CD8-positive, alpha-beta memory T cell (primary cell): ENCODE measurements around the gene TXNDC16. TPM values are rescaled to one million over a fixed set of nuclear protein-coding genes. Genes with fewer than 3 reads are reported as not detected.
"Not testable (repeated sequence)": the region's sequence is repeated elsewhere in the genome, so short reads cannot be mapped to it uniquely, and the experiment has no call there.

Experiments used
- CTCF ChIA-PET: fragments of 350-600 bp; sonication (Branson Sonifier 250); formaldehyde crosslinking; loops from one replicate; lab custom pipeline; 2021; ENCODE audit warnings: antibody characterized with exemption; lab: Charles Lee
- POLR2A ChIA-PET: fragments of 350-600 bp; sonication (Branson Sonifier 250); formaldehyde crosslinking; loops from one replicate; lab custom pipeline; 2021; ENCODE audit warnings: antibody characterized with exemption; lab: Charles Lee
- DNase-seq, 5 donors: peaks; one replicate each; pipeline versions ENCODE4 v3.0.0 to v3.0.0-alpha.2; 2020 to 2022; ENCODE audit warnings: mixed read lengths in 1 of 5
- H3K27ac ChIP-seq: one replicate; pipeline ENCODE4 v1.7.0; 2013; ENCODE audit warnings: low read depth, mild to moderate bottlenecking, low read length, moderate library complexity
- H3K27me3 ChIP-seq: 2 replicates; pipeline ENCODE4 v1.7.0; 2013; ENCODE audit warnings: low read length, mild to moderate bottlenecking; ENCODE audit not compliant: insufficient read depth, poor library complexity, severe bottlenecking
- H3K36me3 ChIP-seq: 2 replicates; pipeline ENCODE4 v1.7.0; 2013; ENCODE audit warnings: mild to moderate bottlenecking, low read length, moderate library complexity; ENCODE audit not compliant: insufficient read depth
- H3K4me1 ChIP-seq: 2 replicates; pipeline ENCODE4 v1.7.0; 2013; ENCODE audit warnings: mild to moderate bottlenecking, low read length, moderate library complexity; ENCODE audit not compliant: insufficient read depth
- H3K4me3 ChIP-seq: 2 replicates; pipeline ENCODE4 v1.7.0; 2013; ENCODE audit warnings: mild to moderate bottlenecking, low read length
- H3K9me3 ChIP-seq: 2 replicates; pipeline ENCODE4 v1.7.0; 2013; ENCODE audit warnings: mild to moderate bottlenecking, low read length
- H3K27ac Mint-ChIP-seq, 8 donors: one replicate each; pipeline ENCODE4 v1.8.0; 2020 to 2021; ENCODE audit warnings: mixed read lengths in 8 of 8, mild to moderate bottlenecking in 6 of 8, inconsistent platforms in 3 of 8, moderate library complexity in 3 of 8
- H3K27me3 Mint-ChIP-seq, 2 donors: one replicate each; pipeline ENCODE4 v1.8.0; 2020 to 2021; ENCODE audit warnings: mixed read lengths in 2 of 2, mild to moderate bottlenecking in 1 of 2, moderate library complexity in 1 of 2
- H3K36me3 Mint-ChIP-seq, 3 donors: one replicate each; pipeline ENCODE4 v1.8.0; 2020 to 2021; ENCODE audit warnings: mixed read lengths in 3 of 3, inconsistent platforms in 1 of 3, mild to moderate bottlenecking in 1 of 3
- H3K4me1 Mint-ChIP-seq, 3 donors: one replicate each; pipeline ENCODE4 v1.8.0; 2020 to 2021; ENCODE audit warnings: mixed read lengths in 3 of 3, inconsistent platforms in 1 of 3, mild to moderate bottlenecking in 1 of 3
- H3K4me3 Mint-ChIP-seq, 7 donors: one replicate each; pipeline ENCODE4 v1.8.0; 2020 to 2021; ENCODE audit warnings: mixed read lengths in 7 of 7, mild to moderate bottlenecking in 6 of 7, moderate library complexity in 4 of 7, inconsistent platforms in 2 of 7
- H3K9me3 Mint-ChIP-seq, 5 donors: one replicate each; pipeline ENCODE4 v1.8.0; 2020 to 2022; ENCODE audit warnings: mixed read lengths in 5 of 5, mild to moderate bottlenecking in 3 of 5, moderate library complexity in 2 of 5, inconsistent platforms in 1 of 5
- polyA plus RNA-seq: library from polyadenylated mRNA; unstranded; fragments of 300-500 nt; fragmentation: Illumina TruSeq; gene quantifications from one replicate; pipeline ENCODE4 v1.2.3, GENCODE V29; 2021
- total RNA-seq, 2 experiments: library from RNA; stranded (reverse); gene quantifications; one replicate each; pipeline ENCODE4 v1.2.3, GENCODE V29; 2021

The TXNDC16 gene
- total and polyA plus RNA-seq, 3 experiments from 2014 or later: 1.8 to 4.6 (median 3.8) TPM

DNA sequence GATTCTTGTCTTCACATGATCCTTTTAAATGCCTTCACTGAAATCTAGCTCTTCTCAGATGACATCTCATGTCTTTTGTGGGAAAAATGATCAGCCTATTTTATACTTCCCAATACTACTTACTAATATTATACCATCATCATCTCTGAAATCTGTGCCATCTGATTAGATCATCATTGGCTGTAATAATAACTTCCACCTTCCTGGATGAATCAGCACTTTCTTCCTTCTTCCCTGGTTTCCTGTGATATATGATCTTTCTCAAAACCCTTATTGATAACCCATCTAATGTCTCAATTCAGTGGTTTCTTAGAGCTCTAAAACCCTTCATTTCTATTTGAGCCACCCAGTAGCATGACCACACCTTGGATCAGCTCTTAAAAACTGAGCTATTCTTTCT, 31.2 kb upstream of the TXNDC16 start:
- Mint-ChIP-seq H3K4me3 (no peak overlapping the region), H3K27me3 (peaks cover 2 to 10% of the 10 kb centered on the region in 2 donors), H3K27ac (no peak overlapping the region), H3K4me1 (no peaks in the 10 kb centered on the region), H3K9me3 (no peaks in the 10 kb centered on the region), H3K36me3 (no peaks in the 10 kb centered on the region)
- ChIA-PET POLR2A (no interaction called here), CTCF (no interaction called here)
- no peak overlapping the region for H3K4me3 ChIP-seq
- H3K27me3 ChIP-seq: peaks cover 3% of the 10 kb centered on the region
- no peak overlapping the region for H3K27ac ChIP-seq
- H3K4me1 ChIP-seq: no peaks in the 10 kb centered on the region
- DNase-seq: no peak
- no peaks in the 10 kb centered on the region for H3K36me3 ChIP-seq
- H3K9me3 ChIP-seq: no peaks in the 10 kb centered on the region

DNA sequence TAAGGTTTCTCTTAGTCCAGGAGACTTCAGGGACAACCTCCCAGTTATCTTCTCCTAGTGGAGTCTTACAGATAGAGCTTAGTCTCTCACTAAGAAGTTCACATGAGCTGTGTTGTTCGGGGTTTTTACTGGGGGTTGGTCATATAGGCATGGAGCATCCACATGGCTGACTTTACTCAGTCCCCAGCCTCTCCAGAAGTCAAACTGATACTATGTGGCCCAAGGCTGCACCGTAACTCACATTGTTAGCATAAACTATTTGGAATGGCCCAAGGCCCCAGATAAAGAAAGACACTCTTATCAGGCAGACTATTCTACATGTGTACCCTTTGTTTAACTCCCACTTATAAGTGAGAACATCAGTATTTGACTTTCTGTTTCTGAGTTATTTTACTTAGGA, 23.6 kb upstream of the TXNDC16 start:
- H3K36me3 ChIP-seq: no peaks in the 10 kb centered on the region
- Mint-ChIP-seq H3K27ac (no peak overlapping the region), H3K4me1 (no peaks in the 10 kb centered on the region), H3K27me3 (peaks cover 14 to 23% of the 10 kb centered on the region in 2 donors), H3K9me3 (peaks cover 27 to 35% (median 34%) of the 10 kb centered on the region in 5 donors), H3K36me3 (peaks cover 2 to 38% (median 2%) of the 10 kb centered on the region in 3 donors), H3K4me3 (no peak overlapping the region)
- H3K27me3 ChIP-seq: no peaks in the 10 kb centered on the region
- ChIA-PET POLR2A (no interaction called here), CTCF (no interaction called here)
- H3K9me3 ChIP-seq: no peaks in the 10 kb centered on the region
- no peak overlapping the region for H3K27ac ChIP-seq
- H3K4me3 ChIP-seq: no peak overlapping the region
- no peaks in the 10 kb centered on the region for H3K4me1 ChIP-seq
- DNase-seq: no peak

DNA sequence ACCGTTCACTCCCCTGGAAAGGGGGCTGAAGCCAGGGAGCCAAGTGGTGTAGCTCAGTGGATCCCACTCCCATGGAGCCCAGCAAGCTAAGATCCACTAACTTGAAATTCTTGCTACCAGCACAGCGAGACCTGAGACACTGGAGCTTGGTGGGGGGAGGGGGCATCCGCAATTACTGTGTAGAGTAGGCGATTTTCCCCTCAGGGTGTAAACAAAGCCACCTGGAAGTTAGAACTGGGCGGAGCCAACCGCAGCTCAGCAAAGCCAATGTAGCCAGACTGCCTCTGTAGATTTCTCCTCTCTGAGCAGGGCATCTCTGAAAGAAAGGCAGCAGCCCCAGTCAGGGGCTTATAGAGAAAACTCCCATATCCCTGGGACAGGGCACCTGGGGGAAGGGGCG, 16.1 kb upstream of the TXNDC16 start:
- CTCF ChIA-PET, H3K27ac Mint-ChIP-seq, H3K27ac ChIP-seq, H3K36me3 ChIP-seq, H3K9me3 ChIP-seq, H3K4me3 Mint-ChIP-seq, H3K4me3 ChIP-seq, H3K4me1 Mint-ChIP-seq, H3K27me3 ChIP-seq, DNase-seq, POLR2A ChIA-PET, H3K4me1 ChIP-seq: not testable (repeated sequence)
- peaks cover 32 to 40% (median 37%) of the 10 kb centered on the region in 5 donors for H3K9me3 Mint-ChIP-seq
- H3K27me3 Mint-ChIP-seq: peaks cover 26 to 59% of the 10 kb centered on the region in 2 donors
- peaks cover 2 to 37% (median 5%) of the 10 kb centered on the region in 3 donors for H3K36me3 Mint-ChIP-seq

DNA sequence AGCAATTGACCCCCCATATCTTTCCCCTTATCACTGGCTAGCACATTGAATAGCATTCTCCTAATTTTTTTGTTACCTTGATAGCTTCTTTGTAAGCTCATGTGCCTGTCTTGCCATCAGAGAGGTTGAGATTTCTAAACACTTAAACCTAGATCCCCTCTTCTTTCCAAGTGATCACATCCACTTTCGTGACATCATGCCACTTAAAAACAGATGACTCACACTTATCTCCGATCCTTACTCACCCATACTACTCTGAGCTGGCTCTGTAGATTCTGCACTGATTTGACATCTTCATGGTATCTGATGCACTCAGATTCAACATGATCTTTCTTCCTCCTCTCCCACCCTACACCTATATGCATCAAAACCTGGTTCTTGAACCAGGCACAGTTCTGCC, 10.8 kb upstream of the TXNDC16 start:
- H3K36me3 Mint-ChIP-seq: peaks cover 0 to 3% (median 0%) of the 10 kb centered on the region in 3 donors
- H3K27ac Mint-ChIP-seq: no peak overlapping the region
- Histone ChIP-seq H3K9me3 (no peaks in the 10 kb centered on the region), H3K4me3 (no peak overlapping the region), H3K27ac (no peak overlapping the region), H3K4me1 (no peaks in the 10 kb centered on the region), H3K36me3 (no peaks in the 10 kb centered on the region), H3K27me3 (no peaks in the 10 kb centered on the region)
- H3K9me3 Mint-ChIP-seq: peaks cover 0 to 4% (median 0%) of the 10 kb centered on the region in 5 donors
- no peak overlapping the region for H3K4me3 Mint-ChIP-seq
- no peak for DNase-seq
- CTCF ChIA-PET: no interaction called here
- H3K27me3 Mint-ChIP-seq: peaks cover 10 to 21% of the 10 kb centered on the region in 2 donors
- no peaks in the 10 kb centered on the region for H3K4me1 Mint-ChIP-seq
- POLR2A ChIA-PET: no interaction called here

DNA sequence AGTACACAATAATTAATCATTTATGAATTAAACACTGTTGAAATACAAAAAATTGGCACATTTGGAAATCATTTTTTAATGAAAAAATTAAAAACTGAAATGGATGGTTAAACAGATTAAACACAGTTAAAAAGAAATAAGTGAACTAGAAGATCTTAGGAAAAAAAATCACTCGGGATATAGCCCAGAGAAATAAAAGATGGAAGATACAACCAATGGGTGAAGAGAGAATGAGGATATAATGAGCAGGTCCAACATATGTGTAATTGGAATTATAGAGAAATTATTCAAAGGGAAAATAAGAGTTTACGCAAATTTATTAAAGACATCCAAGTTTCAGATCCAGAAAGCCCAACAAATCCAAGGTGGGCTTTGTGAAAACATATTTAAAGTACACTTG, 6.4 kb upstream of the TXNDC16 start:
- Mint-ChIP-seq H3K4me1 (peaks cover 3 to 7% (median 5%) of the 10 kb centered on the region in 3 donors), H3K4me3 (no peak overlapping the region), H3K36me3 (peaks cover 0 to 2% (median 1%) of the 10 kb centered on the region in 3 donors), H3K27ac (no peak overlapping the region), H3K27me3 (peaks cover 5 to 27% of the 10 kb centered on the region in 2 donors), H3K9me3 (peaks cover 0 to 4% (median 0%) of the 10 kb centered on the region in 5 donors)
- no peaks in the 10 kb centered on the region for H3K27me3 ChIP-seq
- H3K27ac ChIP-seq: no peak overlapping the region
- DNase-seq: no peak
- no peak overlapping the region for H3K4me3 ChIP-seq
- peaks cover 5% of the 10 kb centered on the region for H3K4me1 ChIP-seq
- no peaks in the 10 kb centered on the region for H3K9me3 ChIP-seq
- H3K36me3 ChIP-seq: no peaks in the 10 kb centered on the region
- CTCF ChIA-PET: no interaction called here
- POLR2A ChIA-PET: no interaction called here

DNA sequence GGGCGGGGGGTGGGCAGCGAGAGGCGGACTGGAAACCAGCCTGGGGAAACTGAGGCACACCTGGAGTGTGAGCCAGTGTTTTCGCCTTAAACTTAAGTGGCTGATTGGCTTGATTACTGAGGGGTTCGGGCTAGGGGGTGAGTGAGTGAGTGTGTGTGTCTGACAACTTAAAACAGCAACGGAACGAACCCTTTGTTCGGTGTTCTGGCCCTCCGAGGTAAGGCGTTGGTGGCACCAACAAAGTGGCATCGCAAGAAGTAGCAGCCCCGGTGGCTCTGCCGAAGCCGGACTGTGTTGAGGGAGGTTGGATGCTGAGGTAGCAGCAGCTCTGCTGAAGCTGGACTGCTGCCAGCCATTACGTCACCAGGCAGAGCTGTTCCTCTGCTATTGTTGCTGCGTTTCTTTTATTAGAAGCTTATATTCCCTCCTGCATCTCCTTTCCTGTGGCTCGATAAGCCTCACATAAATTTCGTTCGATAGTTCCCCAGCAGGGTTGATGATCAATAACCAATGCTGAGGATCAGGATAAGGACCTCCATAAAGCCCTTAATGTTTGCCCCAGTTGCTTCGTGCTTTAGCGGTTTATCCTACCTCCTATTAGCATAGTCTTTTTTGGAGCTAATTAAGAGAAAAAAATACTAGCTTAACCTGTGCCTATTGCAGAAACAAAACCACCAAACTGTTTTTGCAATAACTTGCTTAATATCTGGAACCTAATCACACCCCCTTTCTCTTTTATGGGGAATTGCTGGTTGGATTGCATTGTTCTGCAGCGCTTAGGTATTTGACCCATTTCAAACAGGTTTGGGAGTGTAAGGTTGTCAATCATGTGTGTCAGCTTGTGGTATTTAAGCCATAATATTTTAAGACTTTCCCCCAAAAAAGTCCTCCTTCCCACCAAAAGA, 1.6 kb upstream of the TXNDC16 start:
- H3K36me3 Mint-ChIP-seq: peaks cover 0 to 14% (median 3%) of the 10 kb centered on the region in 3 donors
- Histone ChIP-seq H3K4me3 (peak overlapping the region; percentile 76), H3K27ac (no peak overlapping the region), H3K4me1 (peaks cover 22% of the 10 kb centered on the region), H3K9me3 (no peaks in the 10 kb centered on the region), H3K36me3 (no peaks in the 10 kb centered on the region), H3K27me3 (no peaks in the 10 kb centered on the region)
- peaks cover 5 to 25% of the 10 kb centered on the region in 2 donors for H3K27me3 Mint-ChIP-seq
- H3K9me3 Mint-ChIP-seq: peaks cover 0 to 2% (median 0%) of the 10 kb centered on the region in 5 donors
- peak overlapping the region; percentile 96 to 98 (median 97) for H3K4me3 Mint-ChIP-seq
- POLR2A ChIA-PET: interaction anchor here (0.5 to 1.6 kb wide), 5 partner anchors 78 to 1458 kb away, joined by 3 to 5 read pairs (median 4); partner anchors contain the start of genes DDHD1 and PTGER2
- peak overlapping the region; percentile 90 to 98 (median 94) for H3K27ac Mint-ChIP-seq
- DNase-seq: peak; percentile 79 to 93 (median 81)
- peaks cover 28 to 35% (median 35%) of the 10 kb centered on the region in 3 donors for H3K4me1 Mint-ChIP-seq
- CTCF ChIA-PET: interaction anchor here (1.1 kb wide), 1 partner anchor 255 kb away, joined by 6 read pairs; no protein-coding TSS in a partner anchor

DNA sequence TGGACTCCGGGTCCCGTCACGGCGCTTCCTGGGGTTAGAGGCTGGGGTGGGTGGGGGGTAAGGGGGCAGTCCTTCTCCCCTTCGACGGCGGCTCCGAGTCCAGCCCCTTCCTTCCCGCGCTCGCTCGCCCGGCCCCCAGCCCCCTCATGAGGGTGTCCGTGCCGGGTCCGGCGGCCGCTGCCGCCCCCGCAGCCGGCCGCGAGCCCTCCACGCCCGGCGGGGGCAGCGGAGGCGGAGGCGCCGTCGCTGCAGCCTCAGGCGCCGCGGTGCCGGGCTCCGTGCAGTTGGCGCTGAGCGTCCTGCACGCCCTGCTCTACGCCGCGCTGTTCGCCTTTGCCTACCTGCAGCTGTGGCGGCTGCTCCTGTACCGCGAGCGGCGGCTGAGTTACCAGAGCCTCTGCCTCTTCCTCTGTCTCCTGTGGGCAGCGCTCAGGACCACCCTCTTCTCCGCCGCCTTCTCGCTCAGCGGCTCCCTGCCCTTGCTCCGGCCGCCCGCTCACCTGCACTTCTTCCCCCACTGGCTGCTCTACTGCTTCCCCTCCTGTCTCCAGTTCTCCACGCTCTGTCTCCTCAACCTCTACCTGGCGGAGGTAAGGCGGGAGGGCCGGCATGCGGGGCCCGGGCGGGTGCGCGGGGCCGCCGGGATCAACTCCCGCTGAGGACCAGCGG, 831 bp upstream of the TXNDC16 start:
- Mint-ChIP-seq H3K27me3 (peaks cover 5 to 25% of the 10 kb centered on the region in 2 donors), H3K4me1 (peaks cover 28 to 37% (median 35%) of the 10 kb centered on the region in 3 donors), H3K4me3 (peak overlapping the region; percentile 96 to 98 (median 97)), H3K27ac (peak overlapping the region; percentile 56 to 98 (median 94)), H3K36me3 (peaks cover 0 to 14% (median 2%) of the 10 kb centered on the region in 3 donors), H3K9me3 (no peaks in the 10 kb centered on the region)
- Histone ChIP-seq H3K4me3 (peak overlapping the region; percentile 76), H3K36me3 (no peaks in the 10 kb centered on the region), H3K4me1 (peaks cover 22% of the 10 kb centered on the region), H3K27me3 (no peaks in the 10 kb centered on the region), H3K27ac (no peak overlapping the region), H3K9me3 (no peaks in the 10 kb centered on the region)
- ChIA-PET CTCF (interaction anchor here (1.1 kb wide), 1 partner anchor 254 kb away, joined by 6 read pairs; no protein-coding TSS in a partner anchor), POLR2A (interaction anchor here (0.6 to 2.0 kb wide), 11 partner anchors 10 to 1724 kb away, joined by 3 to 8 read pairs (median 4); partner anchors contain the start of genes DDHD1, ERO1A and PTGER2)
- peak in 3 of 5 donors; percentile 29 to 70 (median 53) for DNase-seq
